ENCODE results near the gene TSPO. TPM values are rescaled to one million over a fixed set of nuclear protein-coding genes. Genes with fewer than 3 reads are reported as not detected.

Gene TSPO
- total RNA-seq, 1 donor from 2014 or later = 115 TPM

GRCh38 chr22:43118024-43118849, 33.1 kb upstream of the TSPO start:
- no peak for DNase-seq (ENCODE audit: low spot score)
- no peak overlapping the region for H3K27ac Mint-ChIP-seq
- no peaks in the 10 kb centered on the region for H3K36me3 Mint-ChIP-seq (ENCODE audit: low read depth)
- H3K27me3 Mint-ChIP-seq (ENCODE audit: insufficient read depth) = peaks cover 10% of the 10 kb centered on the region
- no peaks in the 10 kb centered on the region for H3K9me3 Mint-ChIP-seq
- no peak overlapping the region for H3K4me3 Mint-ChIP-seq
- H3K4me1 Mint-ChIP-seq (ENCODE audit: low read depth) = peaks cover 4% of the 10 kb centered on the region
- intact Hi-C loops (cut with micrococcal nuclease) = no loop called here

DNA sequence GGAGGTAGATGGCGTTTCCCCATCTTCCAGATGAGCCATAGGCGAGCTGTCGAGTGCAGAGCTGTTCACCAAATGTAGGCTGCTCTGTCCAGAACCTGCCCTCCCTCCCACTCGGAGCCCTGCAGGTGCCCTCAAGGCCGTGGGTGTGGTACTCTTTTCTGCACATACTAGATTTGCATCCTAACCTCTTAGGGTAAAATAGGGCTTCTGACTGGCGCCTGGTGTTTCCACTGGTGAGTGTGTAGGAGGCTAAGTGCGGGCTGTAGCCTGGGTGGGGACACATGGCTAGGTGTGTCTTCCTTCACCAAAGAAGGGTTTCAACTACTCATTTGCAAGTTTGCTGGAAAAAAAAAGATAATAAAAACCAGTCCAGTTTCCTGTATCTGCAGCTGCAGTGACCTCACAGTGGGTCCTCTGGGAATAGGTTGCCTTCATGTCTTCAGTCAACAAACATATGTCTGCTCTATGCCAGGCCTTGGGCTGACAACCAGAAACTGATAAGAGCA, 32.4 kb upstream of the TSPO start:
- intact Hi-C loops (cut with micrococcal nuclease) = no loop called here
- H3K27me3 Mint-ChIP-seq (ENCODE audit: insufficient read depth) = peaks cover 5% of the 10 kb centered on the region
- peaks cover 4% of the 10 kb centered on the region for H3K4me1 Mint-ChIP-seq (ENCODE audit: low read depth)
- H3K4me3 Mint-ChIP-seq = no peak overlapping the region
- DNase-seq (ENCODE audit: low spot score) = no peak
- H3K36me3 Mint-ChIP-seq (ENCODE audit: low read depth) = no peaks in the 10 kb centered on the region
- H3K27ac Mint-ChIP-seq = no peak overlapping the region
- H3K9me3 Mint-ChIP-seq = no peaks in the 10 kb centered on the region

- H3K27ac Mint-ChIP-seq = no peak overlapping the region
- H3K27me3 Mint-ChIP-seq (ENCODE audit: insufficient read depth) = no peaks in the 10 kb centered on the region
- H3K36me3 Mint-ChIP-seq (ENCODE audit: low read depth) = no peaks in the 10 kb centered on the region
- no peaks in the 10 kb centered on the region for H3K4me1 Mint-ChIP-seq (ENCODE audit: low read depth)
- intact Hi-C loops (cut with micrococcal nuclease) = no loop called here
- H3K4me3 Mint-ChIP-seq = no peak overlapping the region
- no peaks in the 10 kb centered on the region for H3K9me3 Mint-ChIP-seq
- no peak for DNase-seq (ENCODE audit: low spot score)
Measured at GRCh38 chr22:43126501-43127165, 24.7 kb upstream of the TSPO start.

DNA sequence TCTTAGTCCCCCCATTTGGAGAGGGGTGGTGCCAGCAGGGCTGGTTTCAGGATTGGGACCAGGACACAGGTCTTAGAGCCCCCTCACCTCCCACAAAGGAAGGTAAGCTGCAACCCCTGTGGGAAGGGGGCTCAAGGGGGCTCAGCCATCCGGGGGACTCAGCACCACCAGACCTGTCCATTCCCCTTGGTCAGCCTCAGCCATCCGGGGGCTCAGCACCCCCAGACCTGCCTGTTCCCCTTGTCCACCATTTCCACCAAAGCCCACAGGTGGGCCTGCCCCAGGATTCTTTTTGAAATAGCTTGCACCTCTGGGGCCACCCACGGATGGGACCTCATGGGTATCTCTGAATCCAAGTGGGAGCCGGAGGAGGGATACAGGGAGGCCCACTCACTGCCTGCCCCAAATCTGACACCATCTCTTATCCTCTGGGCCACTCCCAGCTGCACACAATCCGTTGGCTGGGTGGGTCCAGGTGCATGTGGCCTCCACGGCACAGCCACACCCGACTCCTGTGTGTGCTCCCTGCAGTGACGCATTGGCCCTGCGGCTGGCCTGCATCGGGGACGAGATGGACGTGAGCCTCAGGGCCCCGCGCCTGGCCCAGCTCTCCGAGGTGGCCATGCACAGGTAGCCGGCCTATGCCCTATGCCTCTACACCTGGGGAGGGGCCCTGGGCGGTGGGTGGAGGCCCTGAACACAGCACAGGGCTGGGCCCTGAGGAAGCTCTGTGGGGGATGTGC, 24.0 kb upstream of the TSPO start:
- intact Hi-C loops (cut with micrococcal nuclease) = no loop called here
- H3K27ac Mint-ChIP-seq = no peak overlapping the region

GRCh38 chr22:43128116-43128515, 23.2 kb upstream of the TSPO start:
- H3K4me1 Mint-ChIP-seq (ENCODE audit: low read depth) = no peaks in the 10 kb centered on the region
- no peak for DNase-seq (ENCODE audit: low spot score)
- no peak overlapping the region for H3K4me3 Mint-ChIP-seq
- H3K27ac Mint-ChIP-seq = no peak overlapping the region
- peaks cover under 1% of the 10 kb centered on the region for H3K36me3 Mint-ChIP-seq (ENCODE audit: low read depth)
- intact Hi-C loops (cut with micrococcal nuclease) = no loop called here
- H3K27me3 Mint-ChIP-seq (ENCODE audit: insufficient read depth) = no peaks in the 10 kb centered on the region
- H3K9me3 Mint-ChIP-seq = no peaks in the 10 kb centered on the region

More for the DNA sequence above, 24.0 kb upstream of the TSPO start:
- Mint-ChIP-seq H3K4me3 (no peak overlapping the region), H3K9me3 (no peaks in the 10 kb centered on the region), H3K4me1 (ENCODE audit: low read depth) (no peaks in the 10 kb centered on the region), H3K27me3 (ENCODE audit: insufficient read depth) (no peaks in the 10 kb centered on the region), H3K36me3 (ENCODE audit: low read depth) (no peaks in the 10 kb centered on the region)
- DNase-seq (ENCODE audit: low spot score) = no peak

DNA sequence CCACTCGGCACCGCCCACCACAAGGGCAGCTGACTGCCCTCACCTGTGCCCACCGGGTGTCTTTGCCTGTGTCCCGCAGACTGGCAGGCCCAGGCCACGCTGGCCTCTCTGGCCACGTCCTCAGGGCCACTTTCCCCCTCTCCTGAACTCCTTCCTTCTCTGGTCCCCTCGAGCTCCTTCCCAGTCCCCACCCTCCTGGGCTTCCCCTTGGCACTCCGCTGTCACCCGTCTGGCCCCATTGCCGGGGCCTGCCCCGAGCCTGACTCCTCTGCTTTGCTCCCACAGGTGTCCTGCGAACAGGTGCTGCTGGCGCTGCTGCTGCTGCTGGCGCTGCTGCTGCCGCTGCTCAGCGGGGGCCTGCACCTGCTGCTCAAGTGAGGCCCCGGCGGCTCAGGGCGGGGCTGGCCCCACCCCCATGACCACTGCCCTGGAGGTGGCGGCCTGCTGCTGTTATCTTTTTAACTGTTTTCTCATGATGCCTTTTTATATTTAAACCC, 22.4 kb upstream of the TSPO start:
- intact Hi-C loops (cut with micrococcal nuclease) = no loop called here

DNA sequence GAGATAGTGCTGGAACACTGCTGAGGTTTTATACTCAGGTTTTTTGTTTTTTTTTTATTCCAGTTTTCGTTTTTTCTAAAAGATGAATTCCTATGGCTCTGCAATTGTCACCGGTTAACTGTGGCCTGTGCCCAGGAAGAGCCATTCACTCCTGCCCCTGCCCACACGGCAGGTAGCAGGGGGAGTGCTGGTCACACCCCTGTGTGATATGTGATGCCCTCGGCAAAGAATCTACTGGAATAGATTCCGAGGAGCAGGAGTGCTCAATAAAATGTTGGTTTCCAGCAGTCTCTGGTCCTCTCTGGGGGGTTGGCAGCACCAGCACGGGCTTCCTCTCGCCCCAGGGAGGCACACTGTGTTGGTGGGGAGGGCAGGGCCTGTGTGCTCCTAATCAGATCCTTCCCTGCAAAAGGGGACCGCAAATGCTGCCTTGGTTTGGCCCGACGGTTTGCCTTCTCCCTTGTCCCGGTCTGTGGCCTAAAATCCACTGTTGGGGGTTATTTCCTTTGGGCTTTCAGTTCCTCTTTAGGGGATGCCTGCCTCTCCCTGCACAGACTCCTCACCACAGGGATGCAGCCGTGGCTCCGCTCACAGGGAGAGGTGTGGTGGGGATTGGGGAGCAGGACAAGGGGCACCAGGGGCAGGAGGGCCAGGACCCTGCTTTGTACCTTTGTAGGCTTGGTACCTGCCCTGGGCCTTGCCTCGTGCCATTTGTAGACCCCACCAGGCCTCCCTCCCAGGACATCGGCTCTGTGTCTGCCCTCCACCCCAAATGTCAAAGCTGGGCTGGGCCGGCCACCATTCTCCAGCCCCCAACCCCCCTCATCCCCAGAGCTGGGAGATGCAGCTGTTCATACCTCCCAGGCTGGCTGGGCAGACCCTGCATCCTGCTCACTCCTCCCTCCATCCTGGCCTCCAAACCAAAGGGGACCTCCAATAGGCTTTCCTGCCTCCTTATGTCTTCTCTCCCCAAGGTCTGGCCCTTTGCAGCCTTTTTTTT, 21.6 kb upstream of the TSPO start:
- no peak overlapping the region for H3K4me3 Mint-ChIP-seq
- no peaks in the 10 kb centered on the region for H3K4me1 Mint-ChIP-seq (ENCODE audit: low read depth)
- H3K36me3 Mint-ChIP-seq (ENCODE audit: low read depth) = peaks cover 9% of the 10 kb centered on the region
- no peaks in the 10 kb centered on the region for H3K27me3 Mint-ChIP-seq (ENCODE audit: insufficient read depth)
- no peak for DNase-seq (ENCODE audit: low spot score)
- no peaks in the 10 kb centered on the region for H3K9me3 Mint-ChIP-seq
- intact Hi-C loops (cut with micrococcal nuclease) = no loop called here
- no peak overlapping the region for H3K27ac Mint-ChIP-seq

More for the DNA sequence above, 22.4 kb upstream of the TSPO start:
- Mint-ChIP-seq H3K4me3 (no peak overlapping the region), H3K9me3 (no peaks in the 10 kb centered on the region), H3K36me3 (ENCODE audit: low read depth) (peaks cover 7% of the 10 kb centered on the region), H3K4me1 (ENCODE audit: low read depth) (no peaks in the 10 kb centered on the region), H3K27me3 (ENCODE audit: insufficient read depth) (no peaks in the 10 kb centered on the region), H3K27ac (no peak overlapping the region)
- DNase-seq (ENCODE audit: low spot score) = no peak

- Mint-ChIP-seq H3K27ac (no peak overlapping the region), H3K27me3 (ENCODE audit: insufficient read depth) (no peaks in the 10 kb centered on the region), H3K4me3 (no peak overlapping the region), H3K36me3 (ENCODE audit: low read depth) (peaks cover 11% of the 10 kb centered on the region), H3K9me3 (no peaks in the 10 kb centered on the region), H3K4me1 (ENCODE audit: low read depth) (no peaks in the 10 kb centered on the region)
- no peak for DNase-seq (ENCODE audit: low spot score)
- intact Hi-C loops (cut with micrococcal nuclease) = no loop called here
Measured at GRCh38 chr22:43131773-43132501, 19.4 kb upstream of the TSPO start.

DNA sequence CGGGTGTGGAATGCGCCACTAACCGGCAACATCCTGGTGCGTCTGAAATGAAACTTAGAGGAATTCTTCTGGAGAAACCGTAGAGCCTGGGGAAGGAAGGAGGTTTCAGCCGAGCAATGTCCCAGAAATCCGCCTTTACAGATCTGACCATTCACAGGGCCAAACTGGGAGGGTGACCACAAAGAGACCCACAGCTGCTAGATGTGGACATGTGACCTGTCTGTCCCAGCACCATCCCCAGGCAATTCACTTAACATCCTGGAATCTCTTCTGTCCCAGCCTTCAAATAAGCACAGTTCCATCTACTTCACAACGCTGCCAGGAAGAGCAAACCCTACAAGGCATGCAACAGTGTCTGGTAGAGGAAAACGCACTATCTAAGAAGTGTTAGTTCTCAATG, 18.0 kb upstream of the TSPO start:
- Mint-ChIP-seq H3K9me3 (no peaks in the 10 kb centered on the region), H3K4me1 (ENCODE audit: low read depth) (no peaks in the 10 kb centered on the region), H3K4me3 (no peak overlapping the region), H3K27me3 (ENCODE audit: insufficient read depth) (no peaks in the 10 kb centered on the region), H3K36me3 (ENCODE audit: low read depth) (peaks cover 15% of the 10 kb centered on the region), H3K27ac (no peak overlapping the region)
- intact Hi-C loops (cut with micrococcal nuclease) = no loop called here
- no peak for DNase-seq (ENCODE audit: low spot score)

GRCh38 chr22:43134553-43134952, 16.8 kb upstream of the TSPO start:
- DNase-seq (ENCODE audit: low spot score) = no peak
- intact Hi-C loops (cut with micrococcal nuclease) = no loop called here
- H3K27me3 Mint-ChIP-seq (ENCODE audit: insufficient read depth) = no peaks in the 10 kb centered on the region
- H3K27ac Mint-ChIP-seq = no peak overlapping the region
- peaks cover 20% of the 10 kb centered on the region for H3K36me3 Mint-ChIP-seq (ENCODE audit: low read depth)
- H3K4me3 Mint-ChIP-seq = no peak overlapping the region
- H3K9me3 Mint-ChIP-seq = no peaks in the 10 kb centered on the region
- no peaks in the 10 kb centered on the region for H3K4me1 Mint-ChIP-seq (ENCODE audit: low read depth)

GRCh38 chr22:43135565-43135964, 15.8 kb upstream of the TSPO start:
- no peak overlapping the region for H3K4me3 Mint-ChIP-seq
- H3K36me3 Mint-ChIP-seq (ENCODE audit: low read depth) = peaks cover 24% of the 10 kb centered on the region
- intact Hi-C loops (cut with micrococcal nuclease) = no loop called here
- DNase-seq (ENCODE audit: low spot score) = no peak
- no peaks in the 10 kb centered on the region for H3K27me3 Mint-ChIP-seq (ENCODE audit: insufficient read depth)
- H3K9me3 Mint-ChIP-seq = no peaks in the 10 kb centered on the region
- no peak overlapping the region for H3K27ac Mint-ChIP-seq
- no peaks in the 10 kb centered on the region for H3K4me1 Mint-ChIP-seq (ENCODE audit: low read depth)

All from activated T-helper 1 cell treated with anti-CD3 and anti-CD28 coated beads, Interleukin-12 subunit alpha, Interleukin-12 subunit beta, Interleukin-2, Interleukin-4 antibody, amounts not matched to agents 30 ng/mL and 10 ng/mL and 1 ng/mL, durations not matched to agents 14 hours and 24 hours and 36 hours (primary cell).